Activated gamma-delta T cell (primary cell): ENCODE data around the gene ENTR1.

Source experiments
- DNase-seq: peaks from one replicate; lab custom pipeline; 2025; lab: John Stamatoyannopoulos, UW

Gene ENTR1

DNA sequence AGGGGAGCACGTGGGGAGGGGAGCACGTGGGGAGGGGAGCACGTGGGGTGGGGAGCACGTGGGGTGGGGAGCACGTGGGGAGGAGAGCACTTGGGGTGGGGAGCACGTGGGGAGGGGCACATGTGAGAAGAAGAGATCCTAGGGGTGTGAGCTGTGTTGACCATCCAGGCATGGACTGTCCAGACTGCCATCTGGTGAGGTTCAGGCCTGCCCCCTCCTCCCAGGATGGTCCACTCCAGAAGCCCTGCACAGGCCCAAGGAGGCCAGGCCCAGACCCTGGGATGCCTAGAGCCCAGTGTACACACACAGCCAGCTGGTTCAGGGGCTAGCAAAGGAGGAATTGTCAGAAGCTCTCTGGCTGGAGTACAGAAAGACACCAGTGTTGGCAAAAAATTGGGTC lies 12.8 kb downstream of the ENTR1 start:
- no peak for DNase-seq

DNA sequence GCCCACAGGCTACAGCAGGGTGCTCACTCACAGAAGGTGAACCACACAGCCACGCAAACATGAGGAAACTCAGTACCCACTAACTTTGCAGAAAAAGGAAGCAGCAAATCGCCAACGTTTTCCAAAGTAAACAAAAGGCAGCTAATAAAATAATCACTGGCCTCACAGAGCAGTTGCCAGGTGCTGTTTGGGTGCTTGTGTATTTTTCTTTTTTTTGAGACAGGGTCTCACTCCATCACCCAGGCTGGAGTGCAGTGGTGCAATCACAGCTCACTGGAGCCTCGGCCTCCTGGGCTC lies 14.2 kb downstream of the ENTR1 start:
- DNase-seq = no peak

DNA sequence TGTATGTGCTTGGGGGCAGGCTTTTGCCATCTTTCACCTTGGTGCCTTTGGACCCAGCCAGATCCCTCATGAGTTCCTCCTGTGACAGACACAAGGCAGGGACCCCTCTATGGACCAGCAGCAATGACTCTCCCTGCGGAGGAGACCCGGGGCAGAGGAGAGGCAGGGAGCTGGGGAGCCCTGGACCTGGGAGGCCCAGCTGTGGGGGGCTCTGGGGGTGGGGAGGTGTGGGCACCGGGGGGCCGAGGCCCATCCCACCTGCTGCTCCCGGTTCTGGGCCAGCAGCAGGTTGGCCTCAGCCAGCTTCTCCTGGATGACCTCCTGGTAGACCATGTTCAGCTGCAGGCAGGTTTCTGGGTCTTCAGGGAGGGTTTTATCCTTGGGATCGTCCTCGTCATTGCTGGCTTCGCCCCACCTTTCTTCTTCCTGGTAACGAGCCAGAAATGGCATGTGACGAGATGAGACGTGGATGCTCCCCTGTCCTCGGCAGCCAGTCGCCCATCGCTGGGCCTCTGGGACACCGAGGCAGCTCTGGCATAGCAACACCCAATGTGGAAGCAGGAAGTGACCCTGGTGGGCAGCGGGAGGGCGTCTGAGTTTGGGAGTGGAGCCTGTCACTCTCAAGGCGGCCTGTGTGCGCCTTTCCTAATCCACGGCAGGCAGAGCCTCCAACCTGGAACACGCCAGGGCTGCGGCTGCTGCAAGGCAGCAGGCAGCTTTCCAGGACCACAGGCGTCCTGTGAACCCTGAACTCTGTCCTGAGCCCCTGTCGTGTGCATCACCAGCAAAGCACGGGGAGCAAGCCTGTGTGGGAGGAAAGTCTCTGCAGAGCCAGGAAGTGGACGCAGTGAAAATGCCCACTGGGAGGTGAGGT lies 14.8 kb downstream of the ENTR1 start:
- DNase-seq = no peak

DNA sequence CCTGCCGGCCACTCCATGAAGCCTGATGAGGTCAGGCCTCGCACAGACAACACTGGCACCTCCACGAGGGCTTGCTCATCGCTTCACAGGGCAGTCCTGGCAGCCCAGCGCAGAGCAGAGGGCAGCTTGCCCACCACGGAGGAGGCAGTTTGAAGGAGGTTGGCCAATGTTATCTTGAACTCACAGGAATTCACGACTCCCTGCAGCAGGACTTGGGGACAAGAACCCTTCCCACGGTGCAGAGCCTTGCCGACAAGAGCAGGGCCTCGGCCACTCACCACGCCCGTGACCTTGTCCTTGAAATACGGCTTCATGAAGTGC lies 15.4 kb downstream of the ENTR1 start:
- DNase-seq = no peak

DNA sequence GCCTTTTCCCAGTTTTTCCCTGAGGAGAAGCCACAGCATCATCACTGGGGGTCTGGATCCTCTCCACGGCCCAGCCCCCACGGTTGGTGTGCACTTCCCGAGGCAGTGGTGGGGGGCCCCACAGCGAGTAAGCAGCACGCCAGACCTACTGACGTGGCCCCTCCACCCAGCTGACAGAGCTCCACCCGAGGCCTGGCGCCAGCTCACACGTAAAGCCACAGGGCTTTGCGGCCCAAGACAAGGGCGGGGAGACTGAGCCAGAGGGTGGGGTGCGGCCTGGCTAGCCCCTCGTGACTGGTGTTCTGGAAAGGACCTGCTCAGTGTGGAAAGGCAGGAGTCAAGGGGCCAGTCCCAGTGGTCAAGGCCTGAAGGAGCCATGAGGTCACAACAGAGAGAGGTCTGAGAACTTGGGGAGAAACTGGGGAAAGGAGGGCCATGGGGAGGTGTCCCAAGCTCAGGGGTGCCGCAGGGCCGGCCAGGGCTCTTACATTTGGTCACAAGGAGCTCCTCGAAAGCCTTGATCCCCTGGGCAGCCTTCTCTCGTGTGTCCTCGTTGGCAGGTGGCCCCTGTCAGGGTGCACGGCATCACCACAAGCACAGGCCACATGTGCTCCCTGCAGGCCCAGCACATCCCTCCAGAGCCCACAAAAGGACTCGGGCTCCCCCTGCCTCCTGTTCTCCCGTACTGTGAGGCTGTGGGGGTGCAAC lies 15.9 kb downstream of the ENTR1 start:
- DNase-seq = no peak

DNA sequence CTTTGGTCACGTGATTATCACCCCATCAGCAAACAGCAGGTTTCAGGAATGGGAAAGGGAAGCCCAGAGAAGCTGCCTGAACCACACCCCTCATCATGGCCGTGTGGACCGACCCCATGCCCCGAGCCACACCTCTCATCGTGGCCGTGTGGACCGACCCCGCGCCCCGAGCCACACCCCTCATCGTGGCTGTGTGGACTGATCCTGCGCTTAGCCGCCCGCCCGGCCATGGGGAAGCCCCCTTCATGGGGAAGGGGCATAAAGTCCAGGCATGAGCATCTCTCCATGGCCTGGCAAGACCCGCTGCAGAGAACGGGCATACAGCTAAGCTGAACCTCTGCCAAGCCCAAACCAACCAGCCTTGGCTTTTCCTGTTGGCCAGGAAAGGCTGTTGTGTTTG lies 16.9 kb downstream of the ENTR1 start:
- no peak for DNase-seq

DNA sequence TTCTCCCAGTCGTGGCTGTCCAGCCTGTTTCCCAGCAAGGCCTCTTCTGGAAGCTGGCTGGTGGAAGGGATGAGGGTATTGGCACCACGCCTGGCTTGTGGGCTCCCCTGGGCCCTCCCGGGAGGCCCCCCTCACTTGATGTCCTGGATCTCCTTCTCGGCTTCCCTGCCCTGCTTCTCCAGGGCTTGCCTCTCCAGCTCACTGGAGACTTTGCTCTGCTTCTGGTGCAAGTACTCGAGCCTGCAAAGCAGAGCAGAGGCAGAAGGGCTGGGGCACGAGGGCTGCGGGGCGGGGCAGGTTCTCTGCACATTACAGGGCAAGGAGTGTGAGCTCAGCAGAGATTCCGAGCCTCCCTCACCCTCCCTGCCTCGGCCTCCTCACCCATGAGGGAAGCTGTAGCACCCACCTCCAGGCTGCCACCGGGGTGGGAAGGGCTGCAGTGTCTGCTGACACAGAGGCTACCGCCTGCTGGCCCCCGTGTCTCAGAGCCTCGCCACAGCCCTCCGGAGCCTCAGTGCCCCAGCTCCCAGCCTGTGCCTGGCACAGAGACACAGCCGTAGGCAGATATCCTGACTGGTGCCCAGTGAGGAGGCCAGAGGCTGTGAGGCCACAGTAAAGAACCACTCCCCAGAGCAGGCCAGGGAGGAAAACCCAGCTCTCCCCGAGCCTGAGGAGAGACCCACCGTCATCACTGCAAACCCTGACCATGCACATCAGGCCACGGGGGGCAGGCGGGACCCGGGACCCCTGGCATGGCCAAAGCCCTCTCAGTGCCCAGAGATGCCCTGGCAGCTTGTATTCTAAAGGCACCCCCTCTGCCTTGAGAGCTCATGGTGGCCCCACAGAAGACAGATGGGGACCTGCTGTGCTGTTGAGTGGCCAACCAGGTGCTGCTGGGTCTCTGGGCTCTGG lies 17.6 kb downstream of the ENTR1 start:
- DNase-seq = no peak

DNA sequence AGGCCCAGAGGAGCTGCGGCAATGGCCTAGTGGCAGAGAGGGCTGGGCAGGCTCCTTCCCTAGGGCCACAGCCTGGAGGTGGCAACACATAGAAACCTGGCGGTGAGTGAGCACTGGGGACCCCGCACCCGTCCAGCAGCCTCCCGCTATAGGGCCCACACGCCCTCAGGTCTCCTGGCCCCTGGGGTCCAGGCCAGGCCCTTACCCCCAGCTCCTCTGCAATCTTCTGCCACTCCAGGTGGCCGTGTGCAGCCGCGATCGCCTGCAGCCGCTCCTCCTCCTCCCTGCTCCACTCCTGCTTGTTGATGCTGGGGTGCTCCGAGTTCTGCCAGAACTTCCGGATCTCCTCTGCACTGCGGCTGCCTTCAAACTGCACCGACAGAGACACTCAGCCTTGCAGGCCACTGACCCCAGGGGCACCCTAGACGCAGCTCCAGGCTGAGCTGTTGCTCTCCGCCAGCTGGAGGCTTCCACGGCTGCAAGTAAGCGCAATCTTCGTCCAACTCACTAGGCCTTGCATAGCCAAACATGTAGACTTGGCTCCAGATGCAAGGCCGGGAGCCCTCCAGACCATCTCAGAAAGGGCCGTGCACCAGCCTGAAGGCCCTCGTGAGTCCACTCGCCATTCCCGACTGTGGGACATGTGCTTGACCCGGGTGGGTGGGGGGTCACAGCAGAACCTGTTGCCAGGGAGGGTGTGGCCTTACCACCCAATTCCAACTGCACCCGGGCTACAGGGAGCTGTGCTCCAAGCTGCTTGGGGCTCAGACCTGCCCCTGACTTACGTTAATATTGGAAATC lies 18.5 kb downstream of the ENTR1 start:
- DNase-seq = no peak

DNA sequence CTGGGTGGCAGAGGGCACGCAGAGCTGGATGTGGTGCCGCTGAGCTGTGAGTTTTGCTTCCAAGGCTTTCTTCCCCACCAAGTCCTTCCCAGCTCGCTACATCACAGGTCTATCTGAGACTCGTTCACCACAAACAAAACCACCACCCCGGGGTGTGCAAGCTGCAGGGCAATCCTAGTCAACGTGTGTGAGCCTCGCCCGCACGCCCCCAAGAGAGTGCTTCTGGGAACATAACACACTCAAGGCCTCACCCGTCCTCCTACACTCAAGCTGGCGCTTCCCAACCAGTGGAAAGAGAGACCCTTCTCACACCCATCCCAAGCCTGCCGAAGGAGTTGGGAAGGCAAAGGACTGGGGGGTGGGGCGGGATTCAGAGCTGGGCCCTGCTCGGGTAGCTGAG lies 21.0 kb downstream of the ENTR1 start:
- DNase-seq = no peak

DNA sequence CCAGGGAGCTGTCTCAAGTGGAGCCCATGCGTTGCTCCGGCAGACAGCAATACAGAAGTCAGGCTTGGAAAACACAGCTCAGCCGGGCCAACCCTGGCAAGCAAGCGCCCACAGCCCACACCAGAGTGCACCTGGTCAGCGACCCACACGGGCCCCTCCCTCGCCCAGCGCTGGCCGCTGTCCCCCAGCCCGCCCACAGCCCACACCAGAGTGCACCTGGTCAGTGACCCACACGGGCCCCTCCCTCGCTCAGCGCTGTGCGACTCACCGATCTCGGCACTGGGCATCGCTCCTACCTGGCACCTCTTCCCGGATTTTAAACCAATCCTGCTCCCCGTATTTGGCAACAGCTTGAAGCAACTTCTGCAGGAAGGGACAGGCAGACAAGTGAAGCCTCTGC lies 23.2 kb downstream of the ENTR1 start:
- no peak for DNase-seq

DNA sequence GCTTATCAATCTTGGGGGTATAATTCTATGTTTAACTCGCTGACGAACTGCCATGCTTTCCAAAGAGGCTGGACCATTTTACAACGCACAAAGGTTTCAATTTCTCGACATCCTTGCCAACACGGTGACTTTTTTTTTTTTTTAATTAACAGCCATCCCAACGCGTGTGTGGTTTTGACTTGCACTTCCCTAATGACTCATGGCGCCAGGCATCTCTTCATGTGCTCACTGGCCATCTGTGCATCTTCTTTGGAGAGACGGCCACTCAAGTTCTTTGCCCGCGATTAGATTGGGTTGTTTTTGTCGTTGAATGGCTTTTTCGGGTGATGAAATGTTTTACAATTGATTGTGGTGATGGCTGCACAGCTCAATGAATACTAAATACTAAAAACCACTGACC lies 24.4 kb downstream of the ENTR1 start:
- no peak for DNase-seq

DNA sequence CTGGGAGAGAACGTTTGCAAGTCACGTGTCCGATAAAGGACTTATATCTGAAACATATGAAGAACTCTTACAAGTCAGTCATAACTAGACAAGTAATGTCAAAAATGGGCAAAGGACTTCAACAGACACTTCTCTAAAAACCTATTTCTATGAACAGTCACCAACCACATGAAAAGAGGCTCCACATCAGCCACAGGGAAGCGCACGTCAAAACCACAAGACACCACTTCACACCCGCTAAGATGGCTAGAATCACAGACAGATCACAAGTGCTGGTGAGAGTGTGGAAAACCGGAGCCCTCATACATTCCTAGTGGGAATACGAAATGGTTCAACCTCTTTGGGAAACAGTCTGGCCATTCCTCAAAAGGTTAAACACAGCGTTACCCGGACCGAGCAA lies 25.4 kb downstream of the ENTR1 start:
- DNase-seq = no peak

DNA sequence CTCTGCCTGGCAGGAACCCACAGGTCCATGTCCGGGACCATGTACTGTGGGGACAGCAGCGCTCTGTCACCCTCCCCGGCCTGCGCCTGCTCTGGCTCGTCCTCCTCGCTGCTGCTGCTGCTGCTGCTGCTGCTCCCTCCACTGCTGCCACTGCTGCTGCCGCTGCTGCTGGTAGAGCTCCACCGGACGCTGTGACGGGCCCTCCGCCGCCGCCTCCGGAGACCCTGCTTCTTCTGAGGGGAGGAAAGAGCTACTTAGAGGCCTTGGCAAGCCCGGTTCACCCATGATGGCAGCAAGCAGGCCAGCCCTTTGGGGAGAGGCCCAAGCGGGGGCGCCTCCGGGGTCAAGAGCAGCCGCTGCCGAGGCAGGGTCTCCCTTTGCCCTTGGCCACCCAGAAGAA lies 27.0 kb downstream of the ENTR1 start:
- DNase-seq = no peak

DNA sequence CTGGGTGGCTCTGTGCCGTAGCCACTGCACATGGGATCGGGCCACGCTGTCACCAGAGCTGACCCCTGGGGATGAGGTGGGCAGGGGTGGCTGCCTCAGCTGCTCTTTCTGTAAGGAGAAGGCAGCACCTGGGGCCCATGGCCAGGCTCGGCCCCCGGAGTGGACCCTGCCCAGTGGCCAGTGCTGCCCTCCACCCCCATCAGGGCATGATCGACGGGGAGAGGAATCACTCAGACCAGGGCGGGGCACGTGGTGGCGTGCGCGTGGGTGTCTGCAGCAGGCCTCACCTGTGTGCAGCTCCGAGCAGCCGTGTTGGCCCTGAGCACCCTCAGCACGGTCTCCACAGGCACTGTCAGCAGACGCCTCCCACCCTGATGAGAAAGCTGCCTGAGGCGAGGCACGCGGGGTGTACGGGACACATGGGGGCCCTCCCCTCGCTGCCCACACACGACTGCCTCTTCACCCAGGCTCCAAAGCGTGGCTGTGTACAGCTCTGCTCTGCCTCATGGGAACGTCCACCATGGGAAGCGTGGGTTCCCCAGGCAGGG lies 28.4 kb downstream of the ENTR1 start:
- DNase-seq = no peak

DNA sequence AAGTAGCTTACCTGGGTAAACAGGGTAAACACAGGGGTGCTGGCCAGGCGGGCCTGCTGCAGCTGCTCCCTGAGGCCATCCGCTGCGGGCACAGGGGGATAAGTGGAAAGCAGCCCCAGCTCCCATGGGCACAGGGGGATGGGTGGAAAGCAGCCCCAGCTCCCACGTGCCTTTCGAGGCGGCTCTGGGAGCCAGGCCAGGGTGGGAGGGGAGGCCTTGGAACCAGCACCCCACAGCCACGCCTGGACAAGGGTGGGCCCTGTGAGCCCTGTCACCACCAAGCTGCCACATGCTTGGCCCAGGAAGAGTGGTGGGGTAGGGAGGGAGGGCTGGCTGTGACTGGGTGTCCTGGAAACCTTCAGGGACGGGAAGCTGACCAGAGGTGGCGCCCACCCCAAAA lies 29.1 kb downstream of the ENTR1 start:
- no peak for DNase-seq

DNA sequence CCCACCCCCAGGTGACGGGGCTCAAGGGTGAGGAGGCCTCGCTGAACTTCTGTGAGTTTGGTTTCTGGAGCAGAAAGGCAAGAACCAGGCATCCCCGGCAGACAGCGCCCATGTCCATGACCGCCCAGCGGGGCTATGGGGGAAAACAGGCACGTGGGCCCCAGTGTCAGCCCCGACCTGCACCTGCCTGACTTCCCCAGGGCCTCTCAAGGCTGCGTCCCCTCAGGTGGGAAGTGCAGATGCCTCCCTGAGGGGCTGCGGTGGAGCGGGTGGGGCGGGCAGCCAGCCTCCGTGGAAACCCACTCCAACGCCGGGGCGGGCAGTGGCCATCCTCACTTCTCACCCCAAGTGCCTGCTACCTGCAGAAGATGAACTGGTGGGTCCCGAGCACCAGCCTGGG lies 30.0 kb downstream of the ENTR1 start:
- DNase-seq = no peak

DNA sequence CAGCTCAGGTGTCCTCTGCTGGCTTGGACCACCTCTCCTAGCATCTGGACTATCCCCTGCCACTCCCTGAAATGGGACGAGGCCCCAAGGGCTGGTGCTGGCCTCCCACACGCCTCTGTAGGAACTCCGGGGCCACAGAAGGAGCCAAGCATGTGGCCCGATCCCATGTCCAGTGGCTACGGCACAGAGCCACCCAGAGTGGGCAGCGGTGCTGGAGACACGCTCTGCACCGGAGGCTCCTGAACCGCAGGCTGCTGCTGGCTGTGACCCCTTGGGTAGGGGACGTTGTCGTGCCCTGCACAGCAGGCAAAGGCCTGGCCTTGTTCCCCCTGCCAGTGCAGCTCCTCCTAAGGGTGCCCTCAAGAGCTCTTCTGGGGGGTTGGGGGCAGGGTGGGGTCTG lies 30.5 kb downstream of the ENTR1 start:
- DNase-seq = no peak

DNA sequence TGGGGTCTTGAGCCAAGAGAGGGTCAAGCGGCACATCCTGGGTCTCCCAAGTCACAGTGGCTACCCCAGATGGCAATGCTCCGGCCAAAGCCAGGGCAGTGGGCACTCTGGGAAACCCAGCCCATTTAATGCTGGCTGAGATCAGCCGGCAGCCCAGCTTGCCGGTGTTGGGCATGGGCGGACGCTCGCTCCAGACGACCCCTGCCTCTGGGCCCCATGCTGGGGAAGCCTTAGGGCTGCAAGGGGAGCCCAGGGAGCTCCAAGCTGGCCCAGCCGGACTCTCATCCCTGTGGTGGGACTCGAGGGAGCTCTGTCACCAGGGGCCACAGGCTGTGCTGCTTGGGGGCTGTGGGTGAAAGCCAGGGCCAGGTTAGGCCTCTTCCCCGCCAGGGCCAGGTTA lies 31.0 kb downstream of the ENTR1 start:
- no peak for DNase-seq

DNA sequence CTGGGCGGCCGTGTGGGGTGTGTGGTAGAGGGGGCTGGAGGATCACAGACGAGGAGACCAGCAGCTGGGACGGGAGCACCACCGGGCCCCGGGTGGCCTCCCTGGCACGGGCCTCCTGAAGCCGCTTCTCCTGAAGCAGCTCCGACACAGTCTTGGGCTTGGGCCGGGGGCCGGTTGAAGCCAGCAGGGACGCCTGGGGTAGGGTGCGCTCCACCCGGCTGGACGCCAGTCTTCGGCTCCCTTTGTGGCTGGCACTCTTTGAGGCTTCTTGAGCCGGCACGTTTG lies 31.5 kb downstream of the ENTR1 start:
- no peak for DNase-seq

DNA sequence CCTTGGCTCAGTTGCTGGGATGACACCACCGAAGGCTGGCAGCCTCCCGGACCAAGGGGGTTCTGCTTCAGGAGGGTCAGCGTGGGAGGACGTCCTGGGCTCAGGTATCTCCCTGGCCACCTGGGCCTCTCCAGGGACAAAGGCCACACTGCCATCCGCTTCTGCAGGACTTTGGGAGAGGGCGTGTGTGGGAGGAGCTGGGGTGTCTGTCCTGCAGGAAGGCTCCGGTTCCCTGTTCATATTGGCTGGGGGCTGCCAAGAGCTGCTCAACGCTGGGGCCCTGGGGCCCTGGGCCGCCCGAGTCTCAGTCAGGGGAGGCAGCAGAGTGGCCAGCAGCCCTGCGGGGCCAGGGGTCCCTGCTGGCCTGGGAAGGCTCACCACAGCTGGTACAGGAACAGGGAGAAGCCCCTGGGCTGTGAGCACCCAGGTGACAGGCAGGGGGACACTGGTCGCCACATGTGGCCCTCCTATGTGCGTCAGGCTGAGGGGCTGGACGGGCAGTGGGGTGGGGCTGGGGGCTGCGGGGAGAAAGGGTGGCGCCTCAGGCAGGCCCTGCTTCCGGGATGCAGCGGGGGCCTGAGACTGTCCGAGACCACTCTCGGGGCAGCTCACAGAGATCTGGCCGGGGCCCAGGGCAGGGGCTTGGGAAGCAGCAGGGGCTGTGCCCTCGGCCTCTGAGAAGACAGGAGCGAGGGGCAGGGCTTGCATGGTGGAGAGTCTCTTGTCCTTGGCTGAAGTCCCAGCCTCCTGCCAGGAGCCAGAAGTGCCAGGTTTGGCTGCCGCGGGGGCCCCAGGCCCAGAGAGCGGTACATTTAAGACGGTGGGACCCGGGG lies 32.0 kb downstream of the ENTR1 start:
- DNase-seq = no peak
